HEK293T (cell line): ENCODE data around the gene HIVEP2.
A peak's percentile ranks its signal among the peaks of the same experiment; 100 is the strongest.

ENCODE experiments used
- CTCF ChIA-PET: fragments of 350-600 bp; formaldehyde crosslinking; extraction: SDS; loops from one replicate; lab custom pipeline; 2021; ENCODE audit warnings: antibody characterized with exemption, inconsistent platforms; lab: Yijun Ruan, JAX
- POLR2A ChIA-PET: fragments of 350-600 bp; formaldehyde crosslinking; extraction: SDS; loops from one replicate; lab custom pipeline; 2020; ENCODE audit warnings: antibody characterized with exemption, inconsistent platforms; lab: Yijun Ruan, JAX
- DNase-seq: peaks from one replicate; pipeline ENCODE4 v3.0.0; 2012; ENCODE audit warnings: mixed read lengths; ENCODE audit errors: extremely low spot score
- ARNT ChIP-seq: fragments of 450-650 bp; IDR thresholded peaks from 2 replicates; pipeline ENCODE4 v1.6.1; 2017; ENCODE audit warnings: mild to moderate bottlenecking
- BHLHE40 ChIP-seq: fragments of 450-650 bp; IDR thresholded peaks from 2 replicates; pipeline ENCODE4 v1.6.1; 2016; ENCODE audit warnings: mild to moderate bottlenecking, moderate library complexity, borderline replicate concordance
- CTBP1 ChIP-seq: fragments of 450-650 bp; IDR thresholded peaks from 2 replicates; pipeline ENCODE4 v1.6.1; 2016; ENCODE audit warnings: borderline replicate concordance
- ELF4 ChIP-seq: fragments of 450-650 bp; IDR thresholded peaks from 2 replicates; pipeline ENCODE4 v1.6.1; 2017; ENCODE audit warnings: antibody characterized with exemption
- FOXA1 ChIP-seq: fragments of 450-650 bp; IDR thresholded peaks from 2 replicates; pipeline ENCODE4 v1.6.1; 2016; ENCODE audit warnings: mild to moderate bottlenecking
- FOXK2 ChIP-seq: fragments of 450-650 bp; IDR thresholded peaks from 2 replicates; pipeline ENCODE4 v1.6.1; 2016; ENCODE audit warnings: mild to moderate bottlenecking
- FOXM1 ChIP-seq: fragments of 450-650 bp; IDR thresholded peaks from 2 replicates; pipeline ENCODE4 v1.6.1; 2017; ENCODE audit warnings: mild to moderate bottlenecking, borderline replicate concordance
- HDGF ChIP-seq: fragments of 450-650 bp; IDR thresholded peaks from 2 replicates; pipeline ENCODE4 v1.6.1; 2017; ENCODE audit warnings: antibody characterized with exemption, borderline replicate concordance
- L3MBTL2 ChIP-seq: fragments of 450-650 bp; conservative IDR thresholded peaks from 2 replicates; pipeline ENCODE4 v1.6.1; 2016; ENCODE audit warnings: mild to moderate bottlenecking
- LEF1 ChIP-seq: fragments of 450-650 bp; IDR thresholded peaks from 2 replicates; pipeline ENCODE4 v1.6.1; 2017; ENCODE audit warnings: mild to moderate bottlenecking, borderline replicate concordance
- NFRKB ChIP-seq: fragments of 450-650 bp; IDR thresholded peaks from 2 replicates; pipeline ENCODE4 v1.6.1; 2016; ENCODE audit warnings: mild to moderate bottlenecking, moderate library complexity
- PKNOX1 ChIP-seq: fragments of 450-650 bp; IDR thresholded peaks from 2 replicates; pipeline ENCODE4 v1.6.1; 2016
- SP1 ChIP-seq: fragments of 450-650 bp; IDR thresholded peaks from 2 replicates; pipeline ENCODE4 v1.6.1; 2017
- SUZ12 ChIP-seq: fragments of 450-650 bp; IDR thresholded peaks from 2 replicates; pipeline ENCODE4 v1.6.1; 2016; ENCODE audit warnings: mild to moderate bottlenecking
- TARDBP ChIP-seq: fragments of 450-650 bp; IDR thresholded peaks from 2 replicates; pipeline ENCODE4 v1.6.1; 2016
- ZNF384 ChIP-seq: fragments of 450-650 bp; IDR thresholded peaks from 2 replicates; pipeline ENCODE4 v1.6.1; 2016

HIVEP2 gene

DNA sequence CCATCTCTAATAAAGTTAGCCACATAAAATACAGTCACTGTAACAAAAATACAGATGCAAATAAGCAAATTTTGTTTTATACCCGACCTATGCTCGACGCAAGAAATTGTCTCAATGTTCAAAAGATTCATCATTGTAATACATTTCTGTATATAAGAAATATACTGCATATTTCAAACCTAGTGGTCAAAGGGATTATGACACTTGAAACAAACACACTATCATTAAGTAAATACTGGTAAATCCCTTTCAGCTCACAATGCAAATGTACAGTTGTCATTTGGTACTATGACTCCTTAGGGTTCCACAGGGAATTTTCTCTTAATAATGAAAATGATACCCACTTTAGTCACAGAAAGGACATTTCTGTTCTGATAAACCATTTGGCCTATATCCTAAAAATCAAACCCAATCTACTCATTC, 2.2 kb downstream of the HIVEP2 start:
- ChIA-PET CTCF (interaction anchor here (0.7 to 1.6 kb wide), 6 partner anchors 15 to 261 kb away, joined by 3 to 4 read pairs (median 3); no protein-coding TSS in a partner anchor), POLR2A (interaction anchor here (1.5 kb wide), 1 partner anchor 58 kb away, joined by 5 read pairs; no protein-coding TSS in a partner anchor)
- peak; percentile 19 for DNase-seq
- TF ChIP-seq TARDBP (no peak), FOXK2 (no peak), ELF4 (no peak), FOXA1 (peak; percentile 8; the same call in 1 of the 2 replicates)

GRCh38 chr6:142942238-142942637, 2.7 kb downstream of the HIVEP2 start:
- TF ChIP-seq FOXA1: no peak
- no peak for TF ChIP-seq FOXM1
- no peak for TF ChIP-seq PKNOX1
- TF ChIP-seq FOXK2: no peak
- no peak for TF ChIP-seq NFRKB
- no peak for TF ChIP-seq L3MBTL2
- no peak for TF ChIP-seq HDGF
- no peak for TF ChIP-seq SP1
- TF ChIP-seq SUZ12: no peak
- no peak for TF ChIP-seq CTBP1
- TF ChIP-seq ELF4: no peak
- TF ChIP-seq TARDBP: no peak
- no peak for TF ChIP-seq ZNF384
- TF ChIP-seq LEF1: no peak
- TF ChIP-seq BHLHE40: no peak
- ChIA-PET CTCF (interaction anchor here (0.6 to 0.7 kb wide), 2 partner anchors 66 to 133 kb away, joined by 3 read pairs; no protein-coding TSS in a partner anchor), POLR2A (no interaction called here)
- no peak for DNase-seq

- no peak for TF ChIP-seq LEF1
- TF ChIP-seq FOXA1: no peak
- TF ChIP-seq SP1: no peak
- TF ChIP-seq PKNOX1: no peak
- no peak for TF ChIP-seq ZNF384
- TF ChIP-seq FOXK2: no peak
- TF ChIP-seq ELF4: no peak
- TF ChIP-seq TARDBP: no peak
- TF ChIP-seq SUZ12: no peak
- no peak for TF ChIP-seq BHLHE40
- TF ChIP-seq FOXM1: no peak
- no peak for TF ChIP-seq L3MBTL2
- TF ChIP-seq HDGF: no peak
- TF ChIP-seq ARNT: no peak
- no peak for TF ChIP-seq NFRKB
- no peak for TF ChIP-seq CTBP1
Observed at GRCh38 chr6:142941018-142941417, 4.0 kb downstream of the HIVEP2 start.

DNA sequence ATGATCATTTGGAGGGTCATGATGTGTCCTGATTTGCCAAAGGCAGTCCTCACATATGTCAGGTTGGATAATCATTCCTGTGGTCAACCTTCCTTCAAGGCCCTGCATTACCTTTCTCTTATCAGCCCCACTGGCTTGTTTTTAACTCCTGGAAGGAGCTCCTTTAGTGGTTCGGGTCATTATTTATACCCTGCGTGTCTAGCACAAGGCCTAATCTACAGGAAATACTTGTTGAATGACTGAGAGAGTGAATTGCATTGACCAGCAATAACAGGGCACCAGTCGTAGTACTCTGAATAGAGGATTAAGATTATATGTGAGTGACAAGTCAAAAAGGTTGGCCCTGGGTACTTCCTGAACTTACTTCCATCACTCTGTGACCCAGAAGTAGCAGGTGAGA, 4.5 kb downstream of the HIVEP2 start:
- no peak for DNase-seq
- ChIA-PET CTCF (interaction anchor here (0.5 to 0.8 kb wide), 2 partner anchors 190 to 374 kb away, joined by 3 read pairs; no protein-coding TSS in a partner anchor), POLR2A (no interaction called here)
- no peak for TF ChIP-seq FOXK2
- no peak for TF ChIP-seq TARDBP
- TF ChIP-seq SP1: no peak
- no peak for TF ChIP-seq FOXM1
- TF ChIP-seq L3MBTL2: no peak
- no peak for TF ChIP-seq LEF1
- no peak for TF ChIP-seq BHLHE40
- TF ChIP-seq SUZ12: no peak
- no peak for TF ChIP-seq CTBP1
- no peak for TF ChIP-seq NFRKB
- no peak for TF ChIP-seq HDGF
- no peak for TF ChIP-seq FOXA1
- no peak for TF ChIP-seq ELF4
- TF ChIP-seq PKNOX1: no peak
- TF ChIP-seq ZNF384: no peak
- TF ChIP-seq ARNT: no peak

More at GRCh38 chr6:142941018-142941417, 4.0 kb downstream of the HIVEP2 start:
- no peak for DNase-seq
- CTCF ChIA-PET: interaction anchor here (0.5 to 0.8 kb wide), 2 partner anchors 190 to 374 kb away, joined by 3 read pairs; no protein-coding TSS in a partner anchor
- POLR2A ChIA-PET: no interaction called here

GRCh38 chr6:142938510-142938909, 6.5 kb downstream of the HIVEP2 start:
- ChIA-PET CTCF (interaction anchor here (1.3 kb wide), 1 partner anchor 88 kb away, joined by 5 read pairs; no protein-coding TSS in a partner anchor), POLR2A (no interaction called here)
- TF ChIP-seq FOXK2 (no peak), ZNF384 (no peak), FOXA1 (no peak), L3MBTL2 (no peak), SUZ12 (no peak), PKNOX1 (no peak), BHLHE40 (no peak), CTBP1 (no peak), SP1 (no peak), HDGF (no peak), LEF1 (no peak), ARNT (no peak), TARDBP (no peak), FOXM1 (no peak), NFRKB (no peak), ELF4 (no peak)
- no peak for DNase-seq
